ENCODE data around the gene MAG.
"Not testable (repeated sequence)": the region's sequence is repeated elsewhere in the genome, so short reads cannot be mapped to it uniquely, and the experiment has no call there.

Gene MAG

GRCh38 chr19:35346193-35347052 lies 54.5 kb downstream of the MAG start:
- no peak for DNase-seq

- DNase-seq, result no peak
Measured at GRCh38 chr19:35347171-35347929, 55.4 kb downstream of the MAG start, which contains the start of gene FFAR1. Gene FFAR1 (plus strand): TSS chr19:35347902. CDS start chr19:35351552, 3,650 bp downstream.

GRCh38 chr19:35347930-35348298 lies 56.0 kb downstream of the MAG start:
- DNase-seq, result no peak

GRCh38 chr19:35348911-35349611 lies 57.1 kb downstream of the MAG start:
- no peak for DNase-seq

GRCh38 chr19:35349614-35350521 lies 57.9 kb downstream of the MAG start:
- DNase-seq, result no peak

- no peak for DNase-seq
Measured at GRCh38 chr19:35350591-35350990, 58.6 kb downstream of the MAG start.

- DNase-seq, result no peak
Measured at GRCh38 chr19:35351411-35352176, 59.6 kb downstream of the MAG start.

- DNase-seq, result no peak
Measured at GRCh38 chr19:35352177-35352447, 60.2 kb downstream of the MAG start.

- DNase-seq, result peak; percentile 78
Measured at GRCh38 chr19:35352448-35353304, 60.7 kb downstream of the MAG start.

GRCh38 chr19:35353635-35354034 lies 61.7 kb downstream of the MAG start:
- no peak for DNase-seq

- DNase-seq, result no peak
Measured at GRCh38 chr19:35354898-35355297, 62.9 kb downstream of the MAG start.

GRCh38 chr19:35355791-35356460 lies 64.0 kb downstream of the MAG start:
- no peak for DNase-seq

DNA sequence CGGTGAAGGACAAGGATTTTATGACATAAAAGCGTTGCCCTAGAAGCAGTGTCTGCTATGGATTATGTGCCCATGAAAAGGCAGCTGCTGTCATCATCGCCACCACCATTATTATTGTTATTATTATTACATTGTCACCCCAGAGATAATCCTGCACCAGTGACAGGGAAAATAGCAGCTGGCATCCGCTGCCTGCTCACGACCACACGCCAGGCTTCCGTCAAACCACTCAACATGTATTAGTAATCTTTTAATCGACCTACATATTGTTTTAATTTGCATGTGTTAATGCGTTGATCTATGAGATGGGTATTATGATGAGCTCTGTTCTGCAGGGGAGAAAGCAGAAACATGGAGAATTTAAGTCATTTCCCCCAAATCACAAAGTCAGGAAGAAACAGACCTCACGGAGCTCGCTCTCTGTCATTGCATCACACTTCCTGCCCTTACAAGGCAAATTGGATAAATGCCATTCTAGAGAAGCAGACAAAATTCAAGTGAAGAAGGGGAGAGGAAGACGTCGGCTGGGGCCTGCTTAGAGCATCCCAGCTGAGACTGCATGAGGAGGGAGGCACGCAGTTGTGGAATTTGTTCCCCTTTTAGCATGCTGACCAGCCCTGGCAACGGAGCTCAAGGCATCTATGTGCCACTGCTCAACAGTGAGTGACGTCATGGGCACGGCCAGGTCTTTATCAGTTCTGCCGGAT lies 66.1 kb downstream of the MAG start, which contains the start of gene FFAR3:
Gene FFAR3 (plus strand): TSS at position 594 of the 707 bp plus-strand sequence. CDS start 431 bp downstream, outside the sequence.
- no peak for DNase-seq

GRCh38 chr19:35358834-35359233 lies 66.9 kb downstream of the MAG start:
- DNase-seq, result not testable (repeated sequence)

GRCh38 chr19:35359395-35359794 lies 67.4 kb downstream of the MAG start:
- not testable (repeated sequence) for DNase-seq

DNA sequence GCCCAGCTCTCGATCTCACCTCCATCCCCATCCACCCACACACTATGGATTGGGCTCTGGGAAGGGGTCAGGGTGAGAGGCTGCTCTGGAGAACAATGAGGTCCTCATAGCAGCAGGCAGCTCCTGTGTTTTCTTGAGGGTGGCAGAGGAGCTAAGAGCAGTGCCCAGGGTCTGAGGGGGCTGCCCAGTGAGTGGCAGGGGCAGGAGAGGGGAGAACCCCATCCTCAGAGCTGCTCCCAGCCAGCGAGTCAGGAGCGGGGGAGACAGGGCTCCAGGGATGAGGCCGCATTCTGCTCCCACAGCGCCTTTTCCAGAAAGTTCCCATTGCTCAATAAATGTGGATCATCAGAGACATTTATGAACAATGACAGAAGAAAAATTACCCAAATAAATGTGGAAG lies 68.1 kb downstream of the MAG start:
- not testable (repeated sequence) for DNase-seq

GRCh38 chr19:35360880-35361420 lies 69.0 kb downstream of the MAG start:
- no peak for DNase-seq

GRCh38 chr19:35362261-35363000 lies 70.5 kb downstream of the MAG start:
- no peak for DNase-seq

Measured in NCI-H82 (cell line).